ENCODE measurements around the gene KRT4.

GRCh38 chr12:52824741-52825410 is 11.0 kb upstream of the KRT4 start:
- TF ChIP-seq TCF12 (IDR thresholded peaks at IDR 0.05; ENCODE audit: low read depth) (no peak), TAF1 (IDR thresholded peaks at IDR 0.05; ENCODE audit: low read depth) (no peak), EP300 (IDR thresholded peaks at IDR 0.05; ENCODE audit: borderline replicate concordance) (no peak), USF1 (IDR thresholded peaks at IDR 0.05) (no peak), YY1 (IDR thresholded peaks at IDR 0.05; ENCODE audit: low read depth) (no peak), TEAD4 (IDR thresholded peaks at IDR 0.05) (no peak), CREB1 (IDR thresholded peaks at IDR 0.05; ENCODE audit: low read depth) (no peak), REST (IDR thresholded peaks at IDR 0.05; ENCODE audit: low read depth) (no peak), CEBPB (IDR thresholded peaks at IDR 0.05) (no peak), ZBTB7A (IDR thresholded peaks at IDR 0.05; ENCODE audit: low read depth) (no peak), MAX (IDR thresholded peaks at IDR 0.05) (no peak), RAD21 (IDR thresholded peaks at IDR 0.05; ENCODE audit: low read depth) (no peak), NFIC (IDR thresholded peaks at IDR 0.05) (no peak)

All from Ishikawa (cell line).